ENCODE measurements around the gene USE1.

DNA sequence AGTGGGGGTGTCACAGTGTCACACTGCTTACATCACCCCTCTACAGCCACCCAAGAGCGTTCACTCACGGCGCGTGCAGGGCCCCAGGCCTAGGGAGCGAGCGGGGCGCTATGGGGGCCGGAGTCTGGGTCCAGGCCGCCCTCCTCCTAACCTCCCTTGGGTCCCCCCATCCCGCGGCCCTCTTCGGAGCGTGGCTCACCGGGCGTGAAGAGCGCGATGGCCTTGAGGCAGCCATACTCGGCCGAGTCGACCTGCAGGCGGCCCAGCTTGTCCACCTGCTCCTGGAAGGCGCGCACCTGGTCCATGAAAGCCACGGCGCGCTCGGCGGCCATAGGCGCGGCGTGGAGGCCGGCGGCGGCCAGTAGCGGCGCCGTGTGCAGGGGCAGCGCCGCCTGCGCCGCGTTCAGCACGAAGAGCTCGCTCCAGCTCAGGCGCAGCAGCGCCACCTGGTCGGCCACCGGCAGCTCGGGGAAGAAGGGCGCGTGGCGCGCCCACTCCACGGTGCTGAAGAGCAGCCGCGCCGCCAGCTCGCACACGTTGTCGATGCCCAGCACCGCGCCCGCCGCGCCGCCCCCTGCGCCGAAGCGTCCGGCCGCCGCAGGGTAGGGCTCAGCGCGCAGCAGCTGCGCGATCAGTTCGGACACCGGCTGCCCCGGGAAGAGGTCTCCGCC is 20.3 kb downstream of the USE1 start:
- TF ChIP-seq, protein P1, sequence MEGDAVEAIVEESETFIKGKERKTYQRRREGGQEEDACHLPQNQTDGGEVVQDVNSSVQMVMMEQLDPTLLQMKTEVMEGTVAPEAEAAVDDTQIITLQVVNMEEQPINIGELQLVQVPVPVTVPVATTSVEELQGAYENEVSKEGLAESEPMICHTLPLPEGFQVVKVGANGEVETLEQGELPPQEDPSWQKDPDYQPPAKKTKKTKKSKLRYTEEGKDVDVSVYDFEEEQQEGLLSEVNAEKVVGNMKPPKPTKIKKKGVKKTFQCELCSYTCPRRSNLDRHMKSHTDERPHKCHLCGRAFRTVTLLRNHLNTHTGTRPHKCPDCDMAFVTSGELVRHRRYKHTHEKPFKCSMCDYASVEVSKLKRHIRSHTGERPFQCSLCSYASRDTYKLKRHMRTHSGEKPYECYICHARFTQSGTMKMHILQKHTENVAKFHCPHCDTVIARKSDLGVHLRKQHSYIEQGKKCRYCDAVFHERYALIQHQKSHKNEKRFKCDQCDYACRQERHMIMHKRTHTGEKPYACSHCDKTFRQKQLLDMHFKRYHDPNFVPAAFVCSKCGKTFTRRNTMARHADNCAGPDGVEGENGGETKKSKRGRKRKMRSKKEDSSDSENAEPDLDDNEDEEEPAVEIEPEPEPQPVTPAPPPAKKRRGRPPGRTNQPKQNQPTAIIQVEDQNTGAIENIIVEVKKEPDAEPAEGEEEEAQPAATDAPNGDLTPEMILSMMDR (IDR thresholded peaks at IDR 0.05) = peak in 6 of 7 experiments; percentile 15 to 63 (median 26)
- no peak for TF ChIP-seq POLR2A (IDR thresholded peaks at IDR 0.05)

Data from body of pancreas (tissue), 4 donors.